Measurements from ENCODE around the gene LMNA. TPM values are rescaled to one million over a fixed set of nuclear protein-coding genes. Genes with fewer than 3 reads are reported as not detected.

Gene LMNA
- total RNA-seq, 6 experiments from 2014 or later = 79.4 to 129 (median 98.8) TPM

DNA sequence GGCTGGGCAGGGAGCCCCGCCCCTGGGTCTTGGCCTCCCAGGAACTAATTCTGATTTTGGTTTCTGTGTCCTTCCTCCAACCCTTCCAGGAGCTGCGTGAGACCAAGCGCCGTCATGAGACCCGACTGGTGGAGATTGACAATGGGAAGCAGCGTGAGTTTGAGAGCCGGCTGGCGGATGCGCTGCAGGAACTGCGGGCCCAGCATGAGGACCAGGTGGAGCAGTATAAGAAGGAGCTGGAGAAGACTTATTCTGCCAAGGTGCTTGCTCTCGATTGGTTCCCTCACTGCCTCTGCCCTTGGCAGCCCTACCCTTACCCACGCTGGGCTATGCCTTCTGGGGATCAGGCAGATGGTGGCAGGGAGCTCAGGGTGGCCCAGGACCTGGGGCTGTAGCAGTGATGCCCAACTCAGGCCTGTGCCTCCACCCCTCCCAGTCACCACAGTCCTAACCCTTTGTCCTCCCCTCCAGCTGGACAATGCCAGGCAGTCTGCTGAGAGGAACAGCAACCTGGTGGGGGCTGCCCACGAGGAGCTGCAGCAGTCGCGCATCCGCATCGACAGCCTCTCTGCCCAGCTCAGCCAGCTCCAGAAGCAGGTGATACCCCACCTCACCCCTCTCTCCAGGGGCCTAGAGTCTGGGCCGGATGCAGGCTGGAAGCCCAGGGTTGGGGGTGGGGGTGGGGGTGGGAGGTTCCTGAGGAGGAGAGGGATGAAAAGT lies 20.4 kb downstream of the LMNA start:
- Histone ChIP-seq H3K9me3 (no peaks in the 10 kb centered on the region), H3K27ac (no peak overlapping the region), H3K4me3 (no peak overlapping the region), H3K4me1 (peaks cover 0 to 10% (median under 1%) of the 10 kb centered on the region in 4 donors), H3K27me3 (no peaks in the 10 kb centered on the region), H3K36me3 (peaks cover 18 to 78% (median 60%) of the 10 kb centered on the region in 4 donors)
- DNase-seq = no peak
- no peak for ATAC-seq
- 73% methylated on average over 2 of the region's 18 CpGs for WGBS (ENCODE audit: insufficient coverage, low coverage, low lambda C conversion rate, missing lambda C conversion rate)
- TF ChIP-seq POLR2A (IDR thresholded peaks at IDR 0.05) = no peak
- TF ChIP-seq, protein P1, sequence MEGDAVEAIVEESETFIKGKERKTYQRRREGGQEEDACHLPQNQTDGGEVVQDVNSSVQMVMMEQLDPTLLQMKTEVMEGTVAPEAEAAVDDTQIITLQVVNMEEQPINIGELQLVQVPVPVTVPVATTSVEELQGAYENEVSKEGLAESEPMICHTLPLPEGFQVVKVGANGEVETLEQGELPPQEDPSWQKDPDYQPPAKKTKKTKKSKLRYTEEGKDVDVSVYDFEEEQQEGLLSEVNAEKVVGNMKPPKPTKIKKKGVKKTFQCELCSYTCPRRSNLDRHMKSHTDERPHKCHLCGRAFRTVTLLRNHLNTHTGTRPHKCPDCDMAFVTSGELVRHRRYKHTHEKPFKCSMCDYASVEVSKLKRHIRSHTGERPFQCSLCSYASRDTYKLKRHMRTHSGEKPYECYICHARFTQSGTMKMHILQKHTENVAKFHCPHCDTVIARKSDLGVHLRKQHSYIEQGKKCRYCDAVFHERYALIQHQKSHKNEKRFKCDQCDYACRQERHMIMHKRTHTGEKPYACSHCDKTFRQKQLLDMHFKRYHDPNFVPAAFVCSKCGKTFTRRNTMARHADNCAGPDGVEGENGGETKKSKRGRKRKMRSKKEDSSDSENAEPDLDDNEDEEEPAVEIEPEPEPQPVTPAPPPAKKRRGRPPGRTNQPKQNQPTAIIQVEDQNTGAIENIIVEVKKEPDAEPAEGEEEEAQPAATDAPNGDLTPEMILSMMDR (IDR thresholded peaks at IDR 0.05) = no peak
- intact Hi-C loops (cut with DNase I) = loop anchor here in 1 of 2 donors (5.0 to 10.0 kb wide), 2 partner anchors 38 to 110 kb away; partner anchors contain the start of genes BGLAP and PAQR6

DNA sequence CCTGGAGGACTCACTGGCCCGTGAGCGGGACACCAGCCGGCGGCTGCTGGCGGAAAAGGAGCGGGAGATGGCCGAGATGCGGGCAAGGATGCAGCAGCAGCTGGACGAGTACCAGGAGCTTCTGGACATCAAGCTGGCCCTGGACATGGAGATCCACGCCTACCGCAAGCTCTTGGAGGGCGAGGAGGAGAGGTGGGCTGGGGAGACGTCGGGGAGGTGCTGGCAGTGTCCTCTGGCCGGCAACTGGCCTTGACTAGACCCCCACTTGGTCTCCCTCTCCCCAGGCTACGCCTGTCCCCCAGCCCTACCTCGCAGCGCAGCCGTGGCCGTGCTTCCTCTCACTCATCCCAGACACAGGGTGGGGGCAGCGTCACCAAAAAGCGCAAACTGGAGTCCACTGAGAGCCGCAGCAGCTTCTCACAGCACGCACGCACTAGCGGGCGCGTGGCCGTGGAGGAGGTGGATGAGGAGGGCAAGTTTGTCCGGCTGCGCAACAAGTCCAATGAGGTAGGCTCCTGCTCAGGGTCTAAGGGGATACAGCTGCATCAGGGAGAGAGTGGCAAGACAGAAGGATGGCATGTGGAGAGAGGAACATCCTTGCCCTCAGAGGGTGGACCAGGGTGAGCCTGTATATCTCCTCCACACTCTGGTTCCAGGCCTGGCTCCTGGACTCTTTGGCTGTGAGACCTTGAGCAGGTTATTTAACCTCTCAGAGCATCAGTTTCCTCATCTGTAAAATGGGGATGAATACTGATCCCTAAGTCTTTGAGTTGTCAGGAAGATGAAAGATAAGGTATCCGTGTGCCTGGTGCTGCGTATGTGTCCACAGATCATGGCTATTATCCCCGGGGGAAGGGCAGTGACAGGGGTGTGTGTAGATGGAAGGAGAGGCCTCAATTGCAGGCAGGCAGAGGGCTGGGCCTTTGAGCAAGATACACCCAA lies 21.7 kb downstream of the LMNA start:
- ATAC-seq (no peak), DNase-seq (no peak)
- TF ChIP-seq, protein P1 (IDR thresholded peaks at IDR 0.05) = no peak
- TF ChIP-seq POLR2A (IDR thresholded peaks at IDR 0.05) = no peak
- Histone ChIP-seq H3K4me1 (no peaks in the 10 kb centered on the region), H3K27me3 (no peaks in the 10 kb centered on the region), H3K9me3 (no peaks in the 10 kb centered on the region), H3K27ac (no peak overlapping the region), H3K4me3 (no peak overlapping the region), H3K36me3 (peaks cover 15 to 71% (median 56%) of the 10 kb centered on the region in 4 donors)
- 82% methylated on average over 20 of the region's 34 CpGs for WGBS (ENCODE audit: insufficient coverage, low coverage, low lambda C conversion rate, missing lambda C conversion rate)
- intact Hi-C loops (cut with DNase I) = loop anchor here in 1 of 2 donors (10.0 kb wide), 1 partner anchor 109 kb away; the partner anchor contains the start of genes BGLAP and PAQR6

DNA sequence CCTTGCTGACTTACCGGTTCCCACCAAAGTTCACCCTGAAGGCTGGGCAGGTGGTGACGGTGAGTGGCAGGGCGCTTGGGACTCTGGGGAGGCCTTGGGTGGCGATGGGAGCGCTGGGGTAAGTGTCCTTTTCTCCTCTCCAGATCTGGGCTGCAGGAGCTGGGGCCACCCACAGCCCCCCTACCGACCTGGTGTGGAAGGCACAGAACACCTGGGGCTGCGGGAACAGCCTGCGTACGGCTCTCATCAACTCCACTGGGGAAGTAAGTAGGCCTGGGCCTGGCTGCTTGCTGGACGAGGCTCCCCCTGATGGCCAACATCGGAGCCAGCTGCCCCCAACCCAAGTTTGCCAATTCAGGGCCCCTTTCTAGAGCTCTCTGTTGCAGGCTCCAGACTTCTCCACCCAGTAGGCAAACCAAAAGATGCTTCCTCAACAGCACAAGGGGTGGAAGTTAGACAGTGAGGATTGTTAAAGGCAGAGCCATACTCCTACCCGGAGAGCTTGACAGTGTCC lies 22.5 kb downstream of the LMNA start:
- Histone ChIP-seq H3K27me3 (no peaks in the 10 kb centered on the region), H3K4me3 (no peak overlapping the region), H3K27ac (no peak overlapping the region), H3K36me3 (peaks cover 15 to 63% (median 50%) of the 10 kb centered on the region in 4 donors), H3K4me1 (no peaks in the 10 kb centered on the region), H3K9me3 (no peaks in the 10 kb centered on the region)
- intact Hi-C loops (cut with DNase I) = loop anchor here in 1 of 2 donors (10.0 kb wide), 1 partner anchor 108 kb away; the partner anchor contains the start of genes BGLAP and PAQR6
- 78% methylated on average over 7 of the region's 12 CpGs for WGBS (ENCODE audit: insufficient coverage, low coverage, low lambda C conversion rate, missing lambda C conversion rate)
- DNase-seq (no peak), ATAC-seq (no peak)
- TF ChIP-seq, protein P1 (IDR thresholded peaks at IDR 0.05) = no peak
- TF ChIP-seq POLR2A (IDR thresholded peaks at IDR 0.05) = no peak

DNA sequence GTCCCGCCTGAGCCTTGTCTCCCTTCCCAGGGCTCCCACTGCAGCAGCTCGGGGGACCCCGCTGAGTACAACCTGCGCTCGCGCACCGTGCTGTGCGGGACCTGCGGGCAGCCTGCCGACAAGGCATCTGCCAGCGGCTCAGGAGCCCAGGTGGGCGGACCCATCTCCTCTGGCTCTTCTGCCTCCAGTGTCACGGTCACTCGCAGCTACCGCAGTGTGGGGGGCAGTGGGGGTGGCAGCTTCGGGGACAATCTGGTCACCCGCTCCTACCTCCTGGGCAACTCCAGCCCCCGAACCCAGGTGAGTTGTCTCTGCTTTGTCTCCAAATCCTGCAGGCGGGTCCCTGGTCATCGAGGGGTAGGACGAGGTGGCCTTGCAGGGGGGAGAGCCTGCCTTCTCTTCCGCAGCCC lies 24.0 kb downstream of the LMNA start:
- peaks cover 14 to 53% (median 45%) of the 10 kb centered on the region in 4 donors for H3K36me3 ChIP-seq
- no peak for ATAC-seq
- no peak overlapping the region for H3K4me3 ChIP-seq
- no peaks in the 10 kb centered on the region for H3K4me1 ChIP-seq
- no peak for DNase-seq
- H3K27ac ChIP-seq = no peak overlapping the region
- no peaks in the 10 kb centered on the region for H3K27me3 ChIP-seq
- no CpG with 5 or more reads among the region's 22 CpGs for WGBS (ENCODE audit: insufficient coverage, low coverage, low lambda C conversion rate, missing lambda C conversion rate)
- intact Hi-C loops (cut with DNase I) = loop anchor here in 1 of 2 donors (10.0 kb wide), 1 partner anchor 106 kb away; the partner anchor contains the start of genes BGLAP and PAQR6
- TF ChIP-seq, protein P1 (IDR thresholded peaks at IDR 0.05) = no peak
- no peak for TF ChIP-seq POLR2A (IDR thresholded peaks at IDR 0.05)
- no peaks in the 10 kb centered on the region for H3K9me3 ChIP-seq

Data from right lobe of liver (tissue), 6 donors.